OCI-LY7 (cell line): ENCODE data around the gene TBC1D1.

Source experiments
- EZH2phosphoT487 ChIP-seq: fragments of 200-600 bp; sonication (generic); IDR thresholded peaks from 2 replicates; pipeline ENCODE4 v1.6.1; 2018; ENCODE audit warnings: low read depth, borderline replicate concordance, mild to moderate bottlenecking, mixed run types, antibody characterized with exemption, low read length, moderate library complexity, mixed read lengths
- TF ChIP-seq, protein P1 (sequence below): fragments of 200-600 bp; sonication (generic); conservative IDR thresholded peaks from 2 replicates; pipeline ENCODE4 v1.5.1; 2014; ENCODE audit warnings: mild to moderate bottlenecking, antibody characterized with exemption, low read length, moderate library complexity, mixed read lengths

DNA sequence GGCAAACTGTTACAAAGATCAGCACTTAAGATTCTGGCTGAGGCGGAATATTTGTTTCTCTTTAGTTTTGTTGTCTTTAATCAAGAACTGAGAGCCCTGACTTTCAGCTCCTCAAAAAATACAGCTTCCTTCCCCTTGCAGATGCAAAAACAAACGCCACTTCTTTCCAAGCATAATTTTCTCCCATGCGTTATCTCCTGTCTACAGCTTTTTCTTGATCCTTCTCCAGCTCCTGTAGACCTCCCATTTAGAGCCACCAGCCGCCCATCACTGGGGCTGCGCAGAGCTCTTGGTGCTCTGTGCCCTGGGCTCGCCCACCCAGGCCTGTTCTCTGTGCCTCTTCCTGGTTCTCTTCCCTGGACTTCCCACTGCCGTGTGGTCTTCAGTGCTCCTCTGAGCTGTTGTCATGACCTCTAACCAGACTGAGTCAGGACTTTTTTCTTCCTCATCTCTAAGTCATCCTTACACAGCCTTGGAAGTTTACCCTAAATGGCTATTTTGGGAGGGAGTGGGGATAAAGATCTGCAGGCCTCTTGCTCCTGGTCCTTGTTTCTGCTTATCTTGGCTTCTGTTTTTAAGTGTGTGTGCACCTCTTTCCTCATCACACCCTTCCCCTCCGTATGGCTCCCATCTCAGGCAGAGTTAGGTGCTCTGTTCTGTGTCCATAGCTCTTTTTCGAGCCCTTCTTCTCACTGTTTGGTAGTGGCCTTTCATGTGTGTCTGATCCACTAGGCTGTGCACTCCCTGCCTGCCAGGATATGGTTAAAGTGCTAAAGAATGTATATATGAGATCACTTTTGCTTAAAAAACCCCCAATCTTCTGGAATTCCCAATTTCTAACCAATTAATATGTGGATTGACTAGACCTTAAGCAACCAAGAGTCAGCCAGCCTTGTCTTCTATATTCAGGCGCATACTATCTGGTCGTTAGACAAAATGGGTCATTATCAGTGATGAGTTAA is 191.8 kb downstream of the TBC1D1 start:
- TF ChIP-seq, protein P1, sequence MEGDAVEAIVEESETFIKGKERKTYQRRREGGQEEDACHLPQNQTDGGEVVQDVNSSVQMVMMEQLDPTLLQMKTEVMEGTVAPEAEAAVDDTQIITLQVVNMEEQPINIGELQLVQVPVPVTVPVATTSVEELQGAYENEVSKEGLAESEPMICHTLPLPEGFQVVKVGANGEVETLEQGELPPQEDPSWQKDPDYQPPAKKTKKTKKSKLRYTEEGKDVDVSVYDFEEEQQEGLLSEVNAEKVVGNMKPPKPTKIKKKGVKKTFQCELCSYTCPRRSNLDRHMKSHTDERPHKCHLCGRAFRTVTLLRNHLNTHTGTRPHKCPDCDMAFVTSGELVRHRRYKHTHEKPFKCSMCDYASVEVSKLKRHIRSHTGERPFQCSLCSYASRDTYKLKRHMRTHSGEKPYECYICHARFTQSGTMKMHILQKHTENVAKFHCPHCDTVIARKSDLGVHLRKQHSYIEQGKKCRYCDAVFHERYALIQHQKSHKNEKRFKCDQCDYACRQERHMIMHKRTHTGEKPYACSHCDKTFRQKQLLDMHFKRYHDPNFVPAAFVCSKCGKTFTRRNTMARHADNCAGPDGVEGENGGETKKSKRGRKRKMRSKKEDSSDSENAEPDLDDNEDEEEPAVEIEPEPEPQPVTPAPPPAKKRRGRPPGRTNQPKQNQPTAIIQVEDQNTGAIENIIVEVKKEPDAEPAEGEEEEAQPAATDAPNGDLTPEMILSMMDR = no peak
- TF ChIP-seq EZH2phosphoT487 = no peak
